IPS DF 4.7 (cell line): ENCODE data around the gene SYT2.
"Not testable (repeated sequence)": the region's sequence is repeated elsewhere in the genome, so short reads cannot be mapped to it uniquely, and the experiment has no call there.

ENCODE experiments used
- DNase-seq: peaks from one replicate; pipeline ENCODE4 v3.0.0-alpha.2; 2013; ENCODE audit warnings: low spot score; ENCODE audit errors: extremely low read depth

SYT2 gene

DNA sequence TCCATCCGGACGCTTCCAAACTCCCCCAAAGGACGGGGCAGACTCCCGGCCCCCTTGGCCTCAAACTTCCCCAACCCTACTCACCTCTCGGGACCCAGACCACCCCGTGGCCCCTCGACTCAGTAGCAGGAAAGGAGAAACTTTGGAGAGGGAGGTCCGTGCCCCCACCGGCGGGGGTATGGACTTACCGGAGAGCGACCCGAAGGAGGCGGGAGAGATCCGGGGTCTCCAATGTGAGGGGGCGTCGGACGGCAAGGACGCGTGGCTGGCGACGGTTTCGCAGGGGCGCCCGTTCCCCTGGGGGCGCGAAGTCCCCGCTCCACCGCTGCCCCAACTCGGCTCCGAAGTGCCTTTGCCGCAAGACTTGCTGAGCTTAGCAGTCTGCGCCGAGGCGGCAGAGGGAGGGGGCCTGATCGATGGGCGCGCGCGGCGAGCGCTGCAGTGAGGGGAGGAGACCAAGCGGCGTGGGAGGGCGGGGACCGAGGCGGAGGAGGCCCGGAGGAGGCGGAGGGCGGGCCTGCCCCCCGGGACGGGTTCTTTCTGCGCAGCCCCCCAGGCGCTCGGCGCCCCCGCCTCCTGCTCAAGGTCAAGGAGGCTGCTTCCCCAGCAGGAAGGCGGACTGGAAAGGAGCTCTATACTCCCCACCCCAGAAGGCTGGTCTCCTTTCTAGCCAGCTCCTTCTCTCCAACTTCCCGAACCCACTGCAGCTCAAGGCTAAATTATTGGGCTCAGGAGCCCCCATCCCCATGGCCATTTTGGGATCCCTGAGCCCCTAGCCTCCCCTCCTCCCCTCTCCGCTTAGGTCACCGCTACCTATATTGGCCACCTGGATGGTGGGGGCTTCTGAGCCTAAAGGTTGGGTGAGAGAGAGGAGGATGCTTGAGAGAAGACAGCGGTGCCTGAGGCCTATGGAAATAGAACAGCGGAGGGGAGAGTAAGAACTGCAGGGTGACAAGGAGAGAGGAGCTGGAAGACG, at the start of gene SYT2:
Gene SYT2, minus strand, starts transcription at position 385 of the 976 bp plus-strand sequence. CDS start 104,682 bp downstream, outside the sequence.
- no peak for DNase-seq

DNA sequence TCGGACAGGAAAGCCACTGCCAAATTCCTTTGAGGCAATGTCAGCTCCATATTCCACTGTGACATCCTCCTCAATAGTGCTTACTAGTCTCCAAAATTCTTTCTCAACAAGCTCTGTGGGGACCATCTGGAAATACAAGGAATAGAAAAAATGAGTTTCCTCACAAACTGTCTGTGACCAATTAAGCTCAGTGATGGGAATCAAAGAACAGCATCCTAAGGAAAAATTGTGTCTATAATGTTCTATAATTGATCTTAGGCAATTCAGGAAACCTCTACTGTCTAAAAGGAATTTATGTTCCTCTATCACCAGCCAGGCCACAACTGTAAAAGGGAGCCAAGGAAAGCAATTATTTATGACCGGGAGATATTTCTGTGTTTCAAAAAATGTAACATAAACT, 46.1 kb upstream of the SYT2 start:
- no peak for DNase-seq

DNA sequence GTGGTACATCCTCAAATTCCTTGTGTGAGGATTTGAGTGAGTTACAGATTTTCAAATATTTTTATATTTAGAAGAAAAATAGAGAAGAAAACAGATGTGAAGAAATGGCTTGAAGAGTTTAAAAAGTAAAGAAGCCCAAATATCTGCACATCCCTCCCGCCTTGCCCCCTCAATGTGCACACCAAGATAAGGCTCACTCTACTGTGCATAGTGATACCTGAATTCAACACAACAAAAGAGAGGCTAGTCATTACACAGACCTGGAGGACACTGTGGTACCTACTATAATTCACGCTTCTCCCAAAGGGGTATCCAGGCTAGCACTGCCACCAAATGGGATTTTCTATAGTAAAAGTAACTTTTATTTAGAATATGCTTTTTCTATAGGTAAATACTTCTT, 44.0 kb upstream of the SYT2 start:
- DNase-seq: no peak

DNA sequence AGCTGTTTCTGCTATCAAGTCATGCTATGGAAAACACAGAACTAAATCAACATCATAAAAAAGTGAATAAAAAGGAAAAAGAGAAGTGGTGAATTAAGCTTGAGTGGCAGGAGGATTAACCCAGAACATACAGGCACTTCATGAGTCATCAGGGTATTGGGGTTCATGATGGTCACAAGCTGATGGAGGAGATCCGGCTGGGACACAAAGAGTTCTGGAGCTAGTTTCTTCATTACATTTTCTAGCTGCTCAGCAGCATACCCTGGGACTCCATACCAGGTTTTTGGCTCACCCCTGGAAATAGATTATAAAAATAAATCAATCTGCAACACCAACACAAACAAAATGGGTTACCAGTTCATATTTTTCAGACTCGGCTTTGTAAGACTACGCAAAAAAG, 42.5 kb upstream of the SYT2 start:
- DNase-seq: no peak

DNA sequence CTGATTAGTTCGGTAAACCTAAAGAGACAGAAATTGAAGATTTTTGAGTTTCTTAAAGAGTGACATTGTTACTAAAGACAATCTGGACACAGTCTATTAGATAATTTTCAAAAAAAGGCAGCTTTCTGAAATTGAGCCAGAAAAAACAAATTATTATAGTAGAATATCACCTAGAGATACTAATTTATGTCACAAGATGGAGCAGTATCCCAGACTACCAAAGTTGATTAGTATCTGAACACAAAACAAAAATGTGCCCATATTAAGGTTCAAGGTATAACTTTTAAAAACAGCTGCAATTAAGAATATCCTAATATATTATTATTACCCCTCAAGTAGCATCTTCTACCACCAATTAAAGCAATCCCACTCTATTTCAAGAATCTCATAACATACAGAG, 40.5 kb upstream of the SYT2 start:
- no peak for DNase-seq

DNA sequence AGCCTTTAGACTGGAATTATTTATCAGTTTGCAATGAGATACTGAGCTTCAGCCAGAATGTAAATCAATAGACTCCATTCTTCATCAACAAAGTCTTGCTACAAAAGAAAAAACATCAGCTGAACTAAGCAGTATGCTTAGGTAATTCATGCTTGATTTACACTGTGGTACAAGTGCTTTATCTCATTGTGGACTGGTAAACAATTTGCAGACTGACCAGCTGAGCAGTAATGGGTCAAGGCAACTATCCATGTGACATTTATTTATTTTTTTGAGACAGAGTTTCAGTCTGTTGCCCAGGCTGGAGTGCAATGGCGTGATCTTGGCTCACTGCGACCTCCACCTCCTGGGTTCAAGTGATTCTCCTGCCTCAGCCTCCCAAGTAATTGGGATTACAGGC, 39.8 kb upstream of the SYT2 start:
- DNase-seq: no peak

DNA sequence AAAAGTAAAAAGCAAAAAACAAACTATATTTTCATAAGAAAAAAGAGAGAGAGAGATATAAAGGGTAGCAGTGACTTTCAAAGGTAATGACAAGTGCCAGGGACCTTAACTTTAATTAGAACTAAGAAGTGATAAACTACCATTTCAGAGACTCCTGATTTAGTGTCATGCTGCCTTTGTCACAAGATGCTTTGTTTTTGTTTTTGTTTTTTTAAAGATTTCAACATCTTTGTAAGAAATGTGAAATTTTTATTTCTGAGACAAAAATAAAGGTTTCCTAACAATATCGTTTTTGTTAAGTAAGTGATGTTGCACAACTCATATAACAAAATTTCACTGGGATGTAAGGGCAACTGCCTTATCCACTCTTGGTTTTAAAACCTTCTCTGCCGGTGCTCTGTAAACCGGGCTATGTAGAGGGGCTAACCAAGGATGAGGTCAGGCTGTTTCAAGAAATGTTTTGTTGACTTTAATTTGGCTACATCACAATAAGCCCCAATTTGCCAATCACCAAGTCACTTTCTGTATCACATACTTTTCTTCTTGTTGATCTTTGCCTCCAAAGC, 35.2 kb upstream of the SYT2 start:
- no peak for DNase-seq

DNA sequence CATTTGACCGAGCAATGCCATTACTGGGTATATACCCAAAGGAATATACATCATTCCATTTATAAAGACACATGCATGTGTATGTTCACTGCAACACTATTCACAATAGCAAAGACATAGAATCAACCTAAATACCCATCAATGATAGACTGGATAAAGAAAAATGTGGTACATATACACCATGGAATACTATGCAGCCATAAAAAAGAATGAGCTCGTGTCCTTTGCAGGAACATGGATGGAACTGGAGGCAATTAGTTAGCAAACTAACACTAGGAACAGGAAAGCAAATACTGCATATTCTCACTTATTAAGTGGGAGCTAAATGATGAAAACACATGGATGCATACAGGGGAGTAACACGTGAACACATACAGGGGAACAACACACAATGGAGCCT, 34.5 kb upstream of the SYT2 start:
- not testable (repeated sequence) for DNase-seq

DNA sequence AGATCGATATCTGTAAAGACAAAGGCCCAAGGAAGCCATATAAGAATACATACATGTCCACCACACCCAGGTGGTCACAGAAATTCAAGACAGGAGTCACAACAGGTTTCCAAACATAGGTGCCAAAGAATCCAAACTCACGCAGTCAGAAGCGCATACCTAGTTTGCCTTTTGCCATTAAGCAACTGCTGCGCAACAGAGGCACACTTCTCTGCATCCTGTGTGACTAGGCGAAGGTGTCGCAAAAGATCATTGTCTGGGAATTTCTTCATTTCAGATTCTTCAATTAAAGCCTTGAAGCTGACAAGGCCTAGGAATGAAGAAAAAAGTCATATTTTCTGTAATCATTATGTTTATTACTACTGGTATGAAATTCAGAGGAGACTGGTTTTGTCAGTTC, 32.2 kb upstream of the SYT2 start:
- no peak for DNase-seq

DNA sequence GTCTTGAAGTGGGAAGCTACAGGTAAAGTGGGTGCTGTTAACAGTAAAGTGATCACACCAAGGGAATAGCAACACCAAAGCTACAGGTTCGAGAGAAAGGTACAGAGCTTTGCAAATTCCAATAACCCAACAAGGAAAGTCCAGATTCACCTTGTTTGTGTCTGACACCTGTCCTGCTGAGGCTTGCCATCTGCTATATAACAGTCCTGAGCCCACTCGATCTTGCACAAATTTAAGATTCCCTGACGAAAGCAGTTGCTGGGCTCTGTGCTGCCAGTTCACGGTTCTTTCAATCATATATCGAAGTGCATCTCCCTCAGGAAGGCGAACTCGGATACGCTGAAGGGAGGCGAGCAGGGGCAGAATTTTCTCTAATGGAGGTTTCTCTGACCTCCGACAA, 23.0 kb upstream of the SYT2 start:
- DNase-seq: no peak

DNA sequence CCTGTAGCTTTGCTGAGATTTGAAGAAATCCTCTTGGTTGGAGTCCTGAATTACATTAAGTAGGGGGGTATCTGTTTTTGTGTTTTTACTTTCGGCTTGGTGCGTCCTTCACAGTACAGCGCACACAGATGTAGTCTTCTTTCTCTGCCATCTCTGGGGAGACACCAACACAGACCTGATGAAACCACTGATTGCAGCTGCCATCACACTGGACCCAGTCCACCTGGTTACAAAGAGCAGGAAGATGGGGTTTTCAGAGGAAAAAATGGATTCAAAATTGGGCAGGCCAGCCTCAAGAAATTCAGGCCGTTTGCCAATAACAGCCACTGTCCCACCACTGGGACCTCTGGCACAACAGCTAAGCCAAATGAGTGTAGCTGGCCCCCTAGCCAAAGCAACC, 18.7 kb upstream of the SYT2 start:
- no peak for DNase-seq

DNA sequence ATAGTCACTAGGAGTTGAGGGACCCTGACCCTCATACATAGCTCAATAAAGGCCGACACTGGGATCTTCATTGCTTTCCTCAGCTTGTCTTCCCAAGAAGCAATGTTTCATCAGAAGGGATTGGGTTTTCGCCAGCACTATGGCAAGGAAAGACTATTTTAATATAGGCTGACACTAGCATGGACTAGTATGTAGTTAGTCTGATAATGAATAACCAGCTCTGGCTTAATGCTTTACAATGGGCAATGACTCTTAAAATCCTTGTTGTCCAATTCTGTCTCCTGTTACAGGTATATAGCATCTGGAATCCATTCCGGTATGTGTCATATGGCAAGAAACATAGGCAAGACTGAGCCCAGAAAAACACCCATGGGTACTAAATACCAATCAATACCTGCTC, 15.3 kb upstream of the SYT2 start:
- no peak for DNase-seq

DNA sequence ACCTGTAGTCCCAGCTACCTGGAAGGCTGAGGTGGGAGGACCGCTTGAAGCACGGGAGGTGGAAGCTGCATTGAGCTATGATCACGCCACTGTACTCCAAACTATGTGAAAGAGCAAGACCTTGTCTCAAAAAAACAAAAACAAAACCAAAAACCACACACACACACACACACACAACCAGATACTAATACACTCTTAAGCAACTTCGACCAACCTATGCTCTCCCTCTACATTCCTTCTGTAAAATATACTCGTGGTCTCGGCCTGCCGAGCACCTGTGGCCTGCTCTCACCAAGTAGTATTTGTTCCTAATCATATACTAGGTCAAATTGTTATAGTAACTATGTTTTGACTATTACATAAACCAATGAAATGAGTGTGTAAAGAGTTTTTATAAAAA, 13.5 kb upstream of the SYT2 start:
- DNase-seq: no peak

DNA sequence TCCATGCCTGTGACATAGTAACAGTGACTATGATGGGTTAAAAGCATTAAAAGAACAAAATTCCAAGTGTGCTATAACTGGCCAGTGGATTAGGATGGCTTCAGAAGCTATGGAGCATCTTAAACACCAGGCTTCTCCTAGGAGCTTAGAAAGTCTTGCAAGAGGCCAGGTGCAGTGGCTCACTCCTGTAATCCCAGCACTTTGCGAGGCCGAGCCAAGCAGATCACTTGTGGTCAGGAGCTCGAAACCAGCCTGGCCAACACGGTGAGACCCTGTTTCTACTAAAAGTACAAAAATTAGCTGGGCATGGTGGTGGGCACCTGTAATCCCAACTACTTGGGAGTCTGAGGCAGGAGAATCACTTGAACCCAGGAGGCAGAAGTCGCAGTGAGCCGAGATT, 12.8 kb upstream of the SYT2 start:
- not testable (repeated sequence) for DNase-seq

DNA sequence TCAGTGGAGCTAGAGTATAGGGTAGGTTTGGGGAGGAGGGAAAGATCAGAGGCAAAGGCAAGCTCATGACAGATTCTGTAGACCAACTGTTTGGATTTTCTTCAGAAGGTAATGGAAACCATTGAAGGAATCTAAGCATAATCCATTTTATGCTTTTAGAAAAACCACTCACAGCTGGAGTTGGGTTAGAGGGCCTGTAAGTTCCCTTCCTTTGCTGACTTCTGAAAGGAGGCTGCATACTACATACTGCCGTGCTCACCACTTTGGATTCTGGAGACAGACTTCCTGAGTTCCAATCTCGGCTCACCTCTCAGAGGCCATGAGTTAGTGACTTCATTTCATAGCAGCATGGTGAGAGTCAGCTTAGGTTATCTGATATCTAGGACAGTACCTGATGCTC, 6.4 kb upstream of the SYT2 start:
- no peak for DNase-seq

DNA sequence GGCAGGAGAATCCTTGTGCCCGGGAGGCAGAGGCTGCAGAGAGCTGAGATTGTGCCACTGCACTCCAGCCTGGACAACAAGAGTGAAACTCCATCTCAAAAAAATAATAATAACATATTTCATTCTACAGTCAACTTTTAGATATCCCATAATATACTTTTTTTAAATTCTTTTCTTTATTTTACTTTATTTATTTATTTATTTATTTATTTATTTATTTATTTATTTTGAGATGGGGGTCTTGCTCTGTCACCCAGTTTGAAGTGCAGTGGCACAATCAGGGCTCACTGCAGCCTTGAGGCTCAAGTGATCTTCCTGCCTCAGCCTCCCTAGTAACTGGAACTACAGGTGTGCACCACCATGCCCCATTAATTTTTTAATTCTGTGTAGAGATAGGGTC, 3.9 kb upstream of the SYT2 start:
- not testable (repeated sequence) for DNase-seq

DNA sequence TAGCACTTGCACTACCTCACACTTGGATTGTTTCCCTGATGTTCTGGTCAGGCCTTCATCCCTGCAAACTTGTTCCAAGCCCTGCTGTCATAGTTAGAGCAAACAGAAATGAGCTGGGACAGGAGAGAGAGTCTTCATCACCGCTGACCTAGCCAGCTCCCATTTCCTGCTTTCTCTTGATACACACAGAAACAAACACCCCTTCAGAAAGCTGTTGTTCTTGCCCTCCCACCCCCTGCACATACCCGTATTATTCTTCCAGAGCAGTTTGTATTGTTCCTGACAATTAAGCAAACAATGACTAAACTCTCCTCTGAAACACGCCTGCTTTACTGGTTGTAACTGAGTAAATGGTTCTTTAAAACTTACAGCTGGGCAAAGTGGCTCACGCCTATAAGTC, 2.9 kb upstream of the SYT2 start:
- DNase-seq: no peak

DNA sequence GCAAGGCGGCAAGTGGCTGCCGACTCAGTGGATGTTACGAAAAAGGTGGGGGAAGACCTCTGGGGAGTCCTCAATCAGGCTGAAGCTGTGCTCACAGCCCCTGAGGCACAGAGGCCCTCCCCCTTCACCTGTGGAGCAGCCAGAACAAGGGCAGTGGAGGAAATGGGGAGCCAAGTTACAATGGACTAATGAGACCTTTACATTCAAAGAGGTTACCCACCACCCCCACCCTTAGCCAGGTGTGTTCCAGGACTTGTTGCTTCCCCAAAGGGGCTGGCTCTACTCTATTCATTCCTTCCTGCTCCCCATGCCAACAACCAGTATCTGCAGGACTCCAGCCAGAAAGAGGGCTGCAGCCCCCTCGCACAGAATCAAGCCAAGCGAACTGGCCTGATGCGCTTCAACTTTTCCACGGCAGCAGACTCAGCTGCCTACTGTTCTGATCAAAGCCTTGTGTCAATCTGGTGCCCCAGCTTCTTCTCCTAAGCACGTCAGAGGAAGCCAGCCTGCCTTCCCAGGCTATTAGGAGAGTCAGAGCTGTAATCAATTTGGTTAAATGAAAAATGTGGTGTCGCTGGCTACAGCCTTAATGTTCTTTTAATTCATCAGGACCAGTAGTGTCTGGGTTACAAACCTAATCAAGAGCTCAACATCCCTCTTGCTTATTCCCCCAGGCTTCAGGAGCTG, 1.8 kb upstream of the SYT2 start:
- DNase-seq: no peak

DNA sequence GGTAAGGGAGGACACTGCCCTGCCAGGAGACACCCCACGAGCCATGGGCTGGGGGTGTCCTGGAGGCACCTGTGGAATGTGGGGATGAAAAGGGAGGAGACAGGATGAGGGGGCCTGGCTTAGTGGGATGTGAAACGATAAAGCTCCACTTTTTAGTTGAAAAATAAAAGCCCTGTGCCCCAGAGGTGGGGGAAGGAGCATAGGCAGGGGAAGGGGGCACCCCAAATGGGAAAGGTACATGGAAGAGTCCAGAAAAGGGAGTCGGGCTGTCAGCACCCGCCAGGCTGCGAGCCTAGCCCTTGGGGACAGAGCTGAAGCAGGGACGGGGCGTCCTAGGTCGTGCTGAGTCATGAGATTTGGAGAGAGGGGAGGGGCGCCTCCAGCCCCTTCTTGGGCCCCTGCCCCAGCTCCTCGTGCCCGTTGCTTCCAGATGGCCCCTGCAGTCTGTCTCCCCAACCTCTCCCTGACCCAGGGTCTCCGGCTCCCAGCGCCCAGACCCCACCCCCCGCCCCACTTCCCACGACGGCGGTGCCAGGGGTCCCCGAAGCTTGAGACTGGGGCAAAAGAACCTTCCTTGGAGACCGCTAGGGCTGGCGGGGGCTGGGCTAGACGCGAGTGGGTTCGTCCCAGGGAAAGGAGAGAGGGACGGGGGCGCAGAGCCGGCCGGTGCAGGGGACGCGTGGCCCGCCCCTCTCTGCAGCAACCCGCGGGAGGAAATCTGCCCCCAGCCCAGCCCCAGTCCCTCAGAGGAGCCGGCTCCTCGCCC, 795 bp downstream of the SYT2 start:
- DNase-seq: no peak

DNA sequence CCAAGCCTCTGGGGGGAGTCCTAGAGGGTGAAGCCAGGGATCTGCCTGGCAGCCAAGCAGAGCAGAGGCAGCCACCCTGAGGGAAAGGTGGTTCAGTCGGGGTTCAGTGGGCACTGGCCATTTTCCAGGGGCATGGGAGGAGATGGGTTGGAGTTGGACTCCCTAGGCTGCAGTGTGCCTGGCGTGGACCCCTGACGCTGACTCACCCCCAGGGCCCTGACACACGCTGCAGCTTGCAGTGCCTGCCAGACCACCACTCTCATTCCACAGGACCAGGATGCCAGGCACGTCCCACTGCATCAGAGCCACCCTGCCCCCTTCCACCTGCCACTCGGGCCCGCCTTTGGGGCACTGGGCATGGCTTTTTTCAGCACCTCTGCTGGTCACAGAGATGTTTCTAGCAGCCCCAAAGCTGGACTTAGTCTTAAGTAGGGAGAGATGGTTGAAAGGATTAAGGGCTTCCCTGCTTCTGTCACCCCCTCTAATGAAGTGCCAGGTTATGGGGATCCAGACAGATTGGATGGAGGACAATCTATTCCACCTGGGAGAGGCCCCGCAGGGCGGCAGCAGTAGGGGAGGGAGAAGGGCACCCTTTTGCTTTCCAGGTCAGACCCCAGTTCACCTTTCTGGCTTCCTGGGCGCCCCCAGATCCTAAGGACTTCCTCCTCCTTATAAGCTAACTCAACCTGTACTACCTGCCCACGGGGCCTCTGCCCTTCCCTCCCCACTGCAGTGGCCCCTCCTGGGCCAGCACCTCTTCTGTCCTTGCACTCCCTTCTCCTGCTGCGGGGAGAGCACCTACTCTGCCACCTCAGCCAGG, 1.6 kb downstream of the SYT2 start:
- DNase-seq: no peak

DNA sequence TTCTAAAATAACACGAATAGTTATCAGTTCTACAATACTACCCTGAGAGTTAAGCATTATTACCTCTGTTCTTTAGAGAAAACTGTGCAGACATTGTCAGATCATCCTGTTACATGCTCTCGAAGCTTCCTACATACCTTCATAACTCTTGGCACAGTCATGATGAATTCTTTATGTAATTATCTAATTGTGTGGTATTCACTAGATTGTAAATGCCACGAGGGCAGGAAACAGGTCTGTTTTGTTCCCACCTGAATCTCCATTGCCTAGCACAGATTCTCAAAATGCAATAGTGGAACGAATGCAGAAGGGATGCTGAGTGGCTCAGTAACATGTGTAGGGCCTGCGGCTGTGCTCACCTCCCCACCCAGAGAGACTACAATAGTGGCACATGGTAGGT, 3.4 kb downstream of the SYT2 start:
- no peak for DNase-seq
